COR-L47 (cell line): ENCODE data around the gene PAK1IP1.
"Not testable (repeated sequence)": the region's sequence is repeated elsewhere in the genome, so short reads cannot be mapped to it uniquely, and the experiment has no call there.

Experiments
- DNase-seq: peaks from one replicate; lab custom pipeline; 2025; lab: John Stamatoyannopoulos, UW

PAK1IP1 gene

GRCh38 chr6:10692965-10693538 is 1.7 kb upstream of the PAK1IP1 start:
- DNase-seq = no peak

- DNase-seq = no peak
Observed at GRCh38 chr6:10695086-10695657, 400 bp downstream of the PAK1IP1 start.

GRCh38 chr6:10696655-10697054 is 1.9 kb downstream of the PAK1IP1 start:
- DNase-seq = no peak

- no peak for DNase-seq
Observed at GRCh38 chr6:10713962-10714361, 19.2 kb downstream of the PAK1IP1 start.

- DNase-seq = peak; percentile 30
Observed at GRCh38 chr6:10719296-10719963, 24.7 kb downstream of the PAK1IP1 start.

GRCh38 chr6:10719964-10720264 is 25.1 kb downstream of the PAK1IP1 start:
- peak; percentile 15 for DNase-seq

GRCh38 chr6:10720265-10720959 is 25.6 kb downstream of the PAK1IP1 start:
- DNase-seq = peak; percentile 32

GRCh38 chr6:10720960-10721849 is 26.4 kb downstream of the PAK1IP1 start:
- DNase-seq = not testable (repeated sequence)

GRCh38 chr6:10721850-10722569 is 27.2 kb downstream of the PAK1IP1 start:
- DNase-seq = no peak

GRCh38 chr6:10722570-10722819 is 27.7 kb downstream of the PAK1IP1 start:
- DNase-seq = peak; percentile 76

- peak; percentile 98 for DNase-seq
Observed at GRCh38 chr6:10722820-10723566, 28.2 kb downstream of the PAK1IP1 start, which contains the start of gene TMEM14C. Gene TMEM14C, plus strand, starts transcription at chr6:10723070. Its CDS starts 1,544 bp downstream, at chr6:10724614.

- DNase-seq = no peak
Observed at GRCh38 chr6:10723567-10723881, 28.8 kb downstream of the PAK1IP1 start.

GRCh38 chr6:10725044-10725443 is 30.3 kb downstream of the PAK1IP1 start:
- DNase-seq = no peak

- DNase-seq = no peak
Observed at GRCh38 chr6:10725716-10726115, 30.9 kb downstream of the PAK1IP1 start.

- no peak for DNase-seq
Observed at GRCh38 chr6:10730254-10730653, 35.5 kb downstream of the PAK1IP1 start.

- DNase-seq = no peak
Observed at GRCh38 chr6:10733151-10733715, 38.5 kb downstream of the PAK1IP1 start.

GRCh38 chr6:10733863-10734262 is 39.1 kb downstream of the PAK1IP1 start:
- DNase-seq = no peak

- DNase-seq = no peak
Observed at GRCh38 chr6:10736731-10737130, 42.0 kb downstream of the PAK1IP1 start.

- no peak for DNase-seq
Observed at GRCh38 chr6:10740061-10740460, 45.3 kb downstream of the PAK1IP1 start.

- DNase-seq = not testable (repeated sequence)
Observed at GRCh38 chr6:10741643-10742042, 46.9 kb downstream of the PAK1IP1 start.

GRCh38 chr6:10742251-10742650 is 47.5 kb downstream of the PAK1IP1 start:
- no peak for DNase-seq
